K562 (cell line): ENCODE results near the gene GAB2. TPM values are rescaled to one million over a fixed set of nuclear protein-coding genes. Genes with fewer than 3 reads are reported as not detected.

Experiments
- ATF3 ChIP-seq, 2 experiments: fragments of 450-650 bp in 1 of 2; sonication (generic) in 1 of 2; formaldehyde crosslinking in 1 of 2; IDR thresholded peaks in 1 of 2; conservative IDR thresholded peaks in 1 of 2; 2 replicates each; pipeline versions ENCODE4 v1.6.1 to v1.8.1; 2016 to 2023; ENCODE audit warnings: mild to moderate bottlenecking in 2 of 2, moderate library complexity in 2 of 2, inconsistent platforms in 1 of 2, missing genetic modification reagents in 1 of 2
- CBX1 ChIP-seq: sonication (generic); IDR thresholded peaks from 2 replicates; pipeline ENCODE4 v1.6.1; 2016; ENCODE audit warnings: antibody characterized with exemption, low read depth, mild to moderate bottlenecking
- HES1 ChIP-seq: fragments of 450-650 bp; IDR thresholded peaks from 2 replicates; pipeline ENCODE4 v1.6.1; 2016; ENCODE audit warnings: low read depth, mild to moderate bottlenecking, moderate library complexity
- MAZ ChIP-seq, 2 experiments: fragments of 450-650 bp in 1 of 2; sonication (generic) in 1 of 2; formaldehyde crosslinking; IDR thresholded peaks in 1 of 2; conservative IDR thresholded peaks in 1 of 2; 2 replicates each; pipeline versions ENCODE4 v1.4.0 to v1.5.0; 2020; ENCODE audit warnings: mild to moderate bottlenecking in 1 of 2, missing genetic modification reagents in 1 of 2
- NFYB ChIP-seq: IDR thresholded peaks from 2 replicates; pipeline ENCODE4 v1.6.1; 2011; ENCODE audit warnings: mild to moderate bottlenecking, moderate library complexity; ENCODE audit not compliant: insufficient read length; ENCODE audit errors: extremely low read depth
- PCBP1 ChIP-seq: fragments of 200-400 bp; formaldehyde crosslinking; IDR thresholded peaks from 2 replicates; pipeline ENCODE4 v1.6.1; 2018; ENCODE audit warnings: mild to moderate bottlenecking, low read depth, low read length; ENCODE audit not compliant: poor library complexity, severe bottlenecking
- PCBP2 ChIP-seq: fragments of 200-400 bp; formaldehyde crosslinking; IDR thresholded peaks from 2 replicates; pipeline ENCODE4 v1.6.1; 2018; ENCODE audit warnings: low read length, low read depth, mild to moderate bottlenecking, moderate library complexity; ENCODE audit not compliant: poor library complexity, severe bottlenecking
- SMARCA4 ChIP-seq: fragments of 450-650 bp; IDR thresholded peaks from 2 replicates; pipeline ENCODE4 v1.6.1; 2016
- SPI1 ChIP-seq: IDR thresholded peaks from 2 replicates; pipeline ENCODE4 v1.6.1; 2011; ENCODE audit warnings: low read depth, low read length, control low read depth, borderline replicate concordance
- TGIF2 ChIP-seq: sonication (generic); formaldehyde crosslinking; IDR thresholded peaks from 2 replicates; pipeline ENCODE4 v1.8.1; 2022; ENCODE audit warnings: mild to moderate bottlenecking, missing genetic modification reagents, moderate library complexity
- XRCC3 ChIP-seq: fragments of 450-650 bp; IDR thresholded peaks from 2 replicates; pipeline ENCODE4 v1.6.1; 2017; ENCODE audit warnings: mild to moderate bottlenecking, moderate library complexity
- ZNF263 ChIP-seq: sonication (generic); formaldehyde crosslinking; IDR thresholded peaks from 2 replicates; pipeline ENCODE4 v1.8.0; 2022; ENCODE audit warnings: mild to moderate bottlenecking, missing genetic modification reagents, borderline replicate concordance
- ZNF408 ChIP-seq: fragments of 250-450 bp; sonication (Bioruptor Pico); IDR thresholded peaks from 2 replicates; pipeline ENCODE4 v1.4.0; 2020; ENCODE audit warnings: low read depth, mild to moderate bottlenecking, moderate library complexity
- ZNF583 ChIP-seq: fragments of 250-450 bp; sonication (Bioruptor Pico); IDR thresholded peaks from 2 replicates; pipeline ENCODE4 v1.4.0; 2020
- polyA plus RNA-seq, 8 experiments: library from polyadenylated mRNA; depleted of rRNA in 4 of 8; stranded (reverse) in 5 of 8; unstranded in 3 of 8; fragments of >200 nt; fragmentation: Nextera tagmentation in 2 of 8; fragmentation: Illumina TruSeq in 1 of 8; extraction: Ambion mirVana in 2 of 8; extraction: Trizol in 1 of 8; gene quantifications; 2 replicates each; pipeline versions ENCODE4 v1.2.1 to v1.2.3, GENCODE V29; 2011 to 2014; ENCODE audit warnings: inconsistent platforms in 1 of 8, missing spikeins in 1 of 8
- total RNA-seq, 7 experiments: library from RNA; depleted of rRNA in 6 of 7; stranded (reverse); fragments of >200 nt in 6 of 7; fragmentation: Illumina TruSeq in 2 of 7; extraction: Trizol in 2 of 7; gene quantifications; 2 replicates each; pipeline versions ENCODE4 v1.2.1 to v1.2.3, GENCODE V29; 2011 to 2021; ENCODE audit warnings: low replicate concordance in 1 of 7
- TF ChIP-seq, protein P1 (sequence below): sonication (generic); formaldehyde crosslinking; IDR thresholded peaks from 2 replicates; pipeline ENCODE4 v1.8.0; 2022; ENCODE audit warnings: mild to moderate bottlenecking, missing genetic modification reagents
- TF ChIP-seq, protein P2 (sequence below): sonication (generic); formaldehyde crosslinking; IDR thresholded peaks from 2 replicates; pipeline ENCODE4 v1.8.1; 2023; ENCODE audit warnings: missing genetic modification reagents, mild to moderate bottlenecking, borderline replicate concordance

The GAB2 gene
- total and polyA plus RNA-seq, 9 of the 15 experiments (the other 6 are each of a cell fraction or from before 2014, with no cell fraction given): 2.3 to 35.2 (median 16.1) TPM

DNA sequence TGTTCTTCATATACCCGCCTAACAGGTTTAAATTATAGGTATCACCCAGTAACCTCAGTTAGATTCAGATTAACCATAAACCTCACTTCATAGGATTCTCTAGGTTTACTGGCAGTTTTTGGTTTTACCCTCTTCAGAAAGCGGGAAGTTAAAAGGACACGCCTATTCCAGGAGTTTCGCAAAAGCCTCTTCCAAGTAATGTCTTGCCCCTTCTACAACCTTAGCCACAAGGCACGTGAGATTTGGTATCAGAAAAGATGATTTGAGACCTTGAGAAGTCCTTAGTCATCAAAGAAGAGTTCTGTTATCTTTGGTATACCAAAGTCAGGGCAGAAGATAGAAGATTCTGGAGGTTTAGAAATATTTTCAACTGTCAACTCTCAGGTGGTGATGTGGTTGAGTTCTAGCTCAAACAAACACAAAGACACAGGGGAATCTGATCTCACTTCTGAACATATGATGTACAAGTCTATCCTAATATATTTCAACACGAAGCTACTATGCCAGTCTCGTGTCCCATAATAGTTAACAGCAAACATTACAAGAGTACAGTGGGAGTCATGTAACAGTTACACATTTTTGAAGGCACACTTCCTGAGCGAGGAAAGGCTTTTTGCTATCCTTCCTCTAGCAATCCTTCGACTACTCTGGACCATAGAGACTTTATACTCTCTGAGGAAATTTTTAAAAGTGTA lies 125.4 kb downstream of the GAB2 start (continued):
- peak; percentile 77; the same call in 1 of the 2 replicates for TF ChIP-seq ATF3 (IDR thresholded peaks at IDR 0.05)
- no peak for TF ChIP-seq ATF3 (CRISPR knock-in tag; conservative IDR thresholded peaks at IDR 0.05)
- TF ChIP-seq, protein P1, sequence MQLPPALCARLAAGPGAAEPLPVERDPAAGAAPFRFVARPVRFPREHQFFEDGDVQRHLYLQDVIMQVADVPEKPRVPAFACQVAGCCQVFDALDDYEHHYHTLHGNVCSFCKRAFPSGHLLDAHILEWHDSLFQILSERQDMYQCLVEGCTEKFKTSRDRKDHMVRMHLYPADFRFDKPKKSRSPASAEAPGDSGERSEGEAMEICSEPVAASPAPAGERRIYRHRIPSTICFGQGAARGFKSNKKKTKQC (CRISPR knock-in tag): no peak
- no peak for TF ChIP-seq ZNF408 (CRISPR knock-in tag)
- no peak for TF ChIP-seq PCBP2
- TF ChIP-seq ZNF263 (CRISPR knock-in tag): no peak
- TF ChIP-seq HES1: peak; percentile 86
- no peak for TF ChIP-seq ZNF583 (CRISPR knock-in tag)
- TF ChIP-seq CBX1: no peak
- no peak for TF ChIP-seq PCBP1
- TF ChIP-seq MAZ (CRISPR knock-in tag; conservative IDR thresholded peaks at IDR 0.05 in 1 of 2, IDR thresholded peaks at IDR 0.05 in 1 of 2): peak; percentile 26 to 70; a peak in 2 of 4 replicates
- peak; percentile 93 for TF ChIP-seq SMARCA4
- no peak for TF ChIP-seq SPI1
- no peak for TF ChIP-seq NFYB
- TF ChIP-seq XRCC3: no peak
- TF ChIP-seq, protein P2, sequence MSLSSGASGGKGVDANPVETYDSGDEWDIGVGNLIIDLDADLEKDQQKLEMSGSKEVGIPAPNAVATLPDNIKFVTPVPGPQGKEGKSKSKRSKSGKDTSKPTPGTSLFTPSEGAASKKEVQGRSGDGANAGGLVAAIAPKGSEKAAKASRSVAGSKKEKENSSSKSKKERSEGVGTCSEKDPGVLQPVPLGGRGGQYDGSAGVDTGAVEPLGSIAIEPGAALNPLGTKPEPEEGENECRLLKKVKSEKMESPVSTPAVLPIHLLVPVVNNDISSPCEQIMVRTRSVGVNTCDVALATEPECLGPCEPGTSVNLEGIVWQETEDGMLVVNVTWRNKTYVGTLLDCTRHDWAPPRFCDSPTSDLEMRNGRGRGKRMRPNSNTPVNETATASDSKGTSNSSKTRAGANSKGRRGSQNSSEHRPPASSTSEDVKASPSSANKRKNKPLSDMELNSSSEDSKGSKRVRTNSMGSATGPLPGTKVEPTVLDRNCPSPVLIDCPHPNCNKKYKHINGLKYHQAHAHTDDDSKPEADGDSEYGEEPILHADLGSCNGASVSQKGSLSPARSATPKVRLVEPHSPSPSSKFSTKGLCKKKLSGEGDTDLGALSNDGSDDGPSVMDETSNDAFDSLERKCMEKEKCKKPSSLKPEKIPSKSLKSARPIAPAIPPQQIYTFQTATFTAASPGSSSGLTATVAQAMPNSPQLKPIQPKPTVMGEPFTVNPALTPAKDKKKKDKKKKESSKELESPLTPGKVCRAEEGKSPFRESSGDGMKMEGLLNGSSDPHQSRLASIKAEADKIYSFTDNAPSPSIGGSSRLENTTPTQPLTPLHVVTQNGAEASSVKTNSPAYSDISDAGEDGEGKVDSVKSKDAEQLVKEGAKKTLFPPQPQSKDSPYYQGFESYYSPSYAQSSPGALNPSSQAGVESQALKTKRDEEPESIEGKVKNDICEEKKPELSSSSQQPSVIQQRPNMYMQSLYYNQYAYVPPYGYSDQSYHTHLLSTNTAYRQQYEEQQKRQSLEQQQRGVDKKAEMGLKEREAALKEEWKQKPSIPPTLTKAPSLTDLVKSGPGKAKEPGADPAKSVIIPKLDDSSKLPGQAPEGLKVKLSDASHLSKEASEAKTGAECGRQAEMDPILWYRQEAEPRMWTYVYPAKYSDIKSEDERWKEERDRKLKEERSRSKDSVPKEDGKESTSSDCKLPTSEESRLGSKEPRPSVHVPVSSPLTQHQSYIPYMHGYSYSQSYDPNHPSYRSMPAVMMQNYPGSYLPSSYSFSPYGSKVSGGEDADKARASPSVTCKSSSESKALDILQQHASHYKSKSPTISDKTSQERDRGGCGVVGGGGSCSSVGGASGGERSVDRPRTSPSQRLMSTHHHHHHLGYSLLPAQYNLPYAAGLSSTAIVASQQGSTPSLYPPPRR (CRISPR knock-in tag): no peak
- no peak for TF ChIP-seq TGIF2 (CRISPR knock-in tag)
